ENCODE data around the gene ZFAND3.
"Not testable (repeated sequence)": the region's sequence is repeated elsewhere in the genome, so short reads cannot be mapped to it uniquely, and the experiment has no call there.

ZFAND3 gene

DNA sequence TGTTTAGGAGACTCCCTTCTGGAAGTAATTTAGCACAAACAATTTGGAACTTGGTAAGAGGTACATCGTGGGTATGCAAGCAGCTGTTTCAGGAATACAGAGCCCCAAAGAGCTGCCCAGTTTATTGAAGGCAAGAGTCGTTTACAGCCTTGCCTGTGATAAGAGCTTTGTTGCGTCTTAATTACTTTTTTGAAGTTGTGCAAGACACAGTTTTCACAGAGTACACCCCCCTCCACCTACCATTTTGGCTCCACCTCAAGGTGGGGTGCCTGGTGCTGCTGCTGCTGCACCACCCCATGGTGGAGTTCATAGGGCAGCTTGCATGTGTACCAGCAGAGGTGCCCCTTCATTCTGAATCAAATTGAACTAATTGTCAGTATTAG is 296.1 kb downstream of the ZFAND3 start:
- Histone ChIP-seq H3K9me3 (ENCODE audit: control insufficient read depth, low read depth, low read length) (no peaks in the 10 kb centered on the region), H3K27ac (ENCODE audit: low read length) (no peak overlapping the region), H3K27me3 (ENCODE audit: control insufficient read depth, insufficient read depth, low read length) (no peaks in the 10 kb centered on the region), H3K36me3 (ENCODE audit: control insufficient read depth, low read depth, low read length) (no peaks in the 10 kb centered on the region), H3K4me3 (ENCODE audit: low read length) (no peak overlapping the region), H3K4me1 (ENCODE audit: control insufficient read depth, low read depth, low read length) (peaks cover 10% of the 10 kb centered on the region), H3K9ac (ENCODE audit: low read length) (no peak overlapping the region)

- H3K36me3 ChIP-seq (ENCODE audit: control insufficient read depth, low read depth, low read length) = no peaks in the 10 kb centered on the region
- H3K9me3 ChIP-seq (ENCODE audit: control insufficient read depth, low read depth, low read length) = no peaks in the 10 kb centered on the region
- H3K27me3 ChIP-seq (ENCODE audit: control insufficient read depth, insufficient read depth, low read length) = no peaks in the 10 kb centered on the region
- H3K9ac ChIP-seq (ENCODE audit: low read length) = no peak overlapping the region
- H3K27ac ChIP-seq (ENCODE audit: low read length) = no peak overlapping the region
- no peak overlapping the region for H3K4me3 ChIP-seq (ENCODE audit: low read length)
- peaks cover 10% of the 10 kb centered on the region for H3K4me1 ChIP-seq (ENCODE audit: control insufficient read depth, low read depth, low read length)
Measured at GRCh38 chr6:38116248-38116647, 296.7 kb downstream of the ZFAND3 start.

DNA sequence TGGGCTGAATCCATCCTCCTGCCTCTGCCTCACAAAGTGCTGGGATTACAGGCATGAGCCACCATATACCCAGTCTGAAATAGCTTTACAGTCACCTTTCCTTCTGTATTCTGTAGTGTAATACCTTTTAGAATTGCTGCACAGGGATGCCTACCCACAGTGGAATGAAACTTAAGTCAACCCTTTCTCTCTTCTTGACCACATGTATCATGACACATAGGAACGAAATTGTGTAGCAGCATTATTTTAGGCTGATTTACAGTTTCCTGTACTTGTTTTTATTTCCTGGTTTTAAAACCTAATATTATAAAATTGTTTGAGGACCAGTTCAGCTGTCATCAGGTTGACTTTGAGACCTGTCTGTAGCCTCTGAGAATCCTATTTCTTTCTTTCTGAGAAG is 297.8 kb downstream of the ZFAND3 start:
- Histone ChIP-seq H3K9ac (ENCODE audit: low read length) (no peak overlapping the region), H3K27me3 (ENCODE audit: control insufficient read depth, insufficient read depth, low read length) (no peaks in the 10 kb centered on the region), H3K36me3 (ENCODE audit: control insufficient read depth, low read depth, low read length) (no peaks in the 10 kb centered on the region), H3K9me3 (ENCODE audit: control insufficient read depth, low read depth, low read length) (no peaks in the 10 kb centered on the region), H3K4me1 (ENCODE audit: control insufficient read depth, low read depth, low read length) (peaks cover 9% of the 10 kb centered on the region), H3K27ac (ENCODE audit: low read length) (no peak overlapping the region), H3K4me3 (ENCODE audit: low read length) (no peak overlapping the region)

- no peak overlapping the region for H3K9ac ChIP-seq (ENCODE audit: low read length)
- no peak overlapping the region for H3K27ac ChIP-seq (ENCODE audit: low read length)
- peaks cover 8% of the 10 kb centered on the region for H3K4me1 ChIP-seq (ENCODE audit: control insufficient read depth, low read depth, low read length)
- no peak overlapping the region for H3K4me3 ChIP-seq (ENCODE audit: low read length)
- H3K27me3 ChIP-seq (ENCODE audit: control insufficient read depth, insufficient read depth, low read length) = no peaks in the 10 kb centered on the region
- H3K9me3 ChIP-seq (ENCODE audit: control insufficient read depth, low read depth, low read length) = no peaks in the 10 kb centered on the region
- H3K36me3 ChIP-seq (ENCODE audit: control insufficient read depth, low read depth, low read length) = no peaks in the 10 kb centered on the region
Measured at GRCh38 chr6:38118791-38119365, 299.4 kb downstream of the ZFAND3 start.

DNA sequence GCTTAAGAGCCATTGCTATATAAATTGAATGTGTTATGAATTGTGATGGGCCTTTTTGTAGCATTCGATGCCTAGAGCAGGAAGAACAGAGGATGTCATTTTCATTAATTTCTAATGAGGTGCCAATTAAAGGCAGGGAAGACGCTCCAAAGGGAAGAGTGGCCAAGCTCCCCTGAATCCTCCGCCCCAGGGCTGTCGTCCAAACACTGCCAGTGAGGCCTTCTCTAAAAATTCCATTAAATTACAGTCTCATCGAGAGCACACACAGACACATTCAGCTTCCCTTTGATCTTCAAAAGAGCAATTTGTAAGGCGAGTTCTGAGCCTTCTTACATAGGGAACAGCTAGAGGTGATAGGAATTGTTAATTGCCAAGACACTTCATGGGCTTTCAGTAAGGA is 300.0 kb downstream of the ZFAND3 start:
- Histone ChIP-seq H3K9me3 (ENCODE audit: control insufficient read depth, low read depth, low read length) (no peaks in the 10 kb centered on the region), H3K4me3 (ENCODE audit: low read length) (no peak overlapping the region), H3K9ac (ENCODE audit: low read length) (no peak overlapping the region), H3K27me3 (ENCODE audit: control insufficient read depth, insufficient read depth, low read length) (no peaks in the 10 kb centered on the region), H3K4me1 (ENCODE audit: control insufficient read depth, low read depth, low read length) (peaks cover 8% of the 10 kb centered on the region), H3K36me3 (ENCODE audit: control insufficient read depth, low read depth, low read length) (no peaks in the 10 kb centered on the region), H3K27ac (ENCODE audit: low read length) (no peak overlapping the region)

- H3K9ac ChIP-seq (ENCODE audit: low read length); H3K36me3 ChIP-seq (ENCODE audit: control insufficient read depth, low read depth, low read length); H3K4me3 ChIP-seq (ENCODE audit: low read length); H3K9me3 ChIP-seq (ENCODE audit: control insufficient read depth, low read depth, low read length); H3K27me3 ChIP-seq (ENCODE audit: control insufficient read depth, insufficient read depth, low read length); H3K27ac ChIP-seq (ENCODE audit: low read length); H3K4me1 ChIP-seq (ENCODE audit: control insufficient read depth, low read depth, low read length): not testable (repeated sequence)
Measured at GRCh38 chr6:38124224-38124926, 304.8 kb downstream of the ZFAND3 start.

DNA sequence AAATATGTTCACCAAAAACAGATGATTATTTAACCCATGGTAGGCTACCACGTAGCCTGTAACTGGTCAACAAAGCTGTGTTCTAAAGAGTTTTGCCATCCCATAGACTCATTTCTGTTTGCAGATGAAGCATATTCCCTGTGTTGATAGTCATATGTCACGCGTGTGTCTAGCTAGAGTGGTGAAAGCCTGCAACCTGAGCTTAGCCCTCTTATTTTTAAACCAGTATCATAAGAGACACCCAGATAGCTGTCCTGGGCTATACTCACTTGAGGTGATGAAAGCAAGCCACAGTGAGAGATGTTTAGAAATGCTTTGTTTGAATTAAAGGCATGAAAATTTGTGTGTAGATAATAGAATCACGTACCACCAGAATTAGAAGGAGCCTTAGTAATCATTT is 307.8 kb downstream of the ZFAND3 start:
- Histone ChIP-seq H3K27ac (ENCODE audit: low read length) (no peak overlapping the region), H3K36me3 (ENCODE audit: control insufficient read depth, low read depth, low read length) (no peaks in the 10 kb centered on the region), H3K9me3 (ENCODE audit: control insufficient read depth, low read depth, low read length) (no peaks in the 10 kb centered on the region), H3K4me1 (ENCODE audit: control insufficient read depth, low read depth, low read length) (no peaks in the 10 kb centered on the region), H3K4me3 (ENCODE audit: low read length) (no peak overlapping the region), H3K9ac (ENCODE audit: low read length) (no peak overlapping the region), H3K27me3 (ENCODE audit: control insufficient read depth, insufficient read depth, low read length) (no peaks in the 10 kb centered on the region)

DNA sequence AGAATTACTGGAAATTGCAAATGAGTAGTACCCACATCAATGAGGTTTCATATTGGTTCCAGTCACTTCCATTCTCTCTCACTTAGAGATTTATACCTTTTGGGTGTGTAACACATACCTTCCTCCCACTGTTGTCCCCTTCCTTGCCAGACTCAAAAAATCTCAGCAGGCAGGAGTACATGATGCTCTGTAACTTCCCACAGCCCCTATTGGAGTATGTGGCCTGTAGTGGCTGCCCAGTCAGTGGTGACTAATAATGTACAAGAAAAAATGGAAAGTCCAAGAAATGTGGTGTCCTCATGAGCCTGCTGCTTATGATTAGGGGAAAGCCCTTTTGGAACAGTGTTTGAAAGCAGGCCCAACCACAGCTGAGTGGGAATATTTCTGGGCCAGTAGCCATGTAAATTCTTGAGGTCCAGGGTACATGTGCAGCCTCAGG is 312.0 kb downstream of the ZFAND3 start:
- no peak overlapping the region for H3K4me3 ChIP-seq (ENCODE audit: low read length)
- H3K27me3 ChIP-seq (ENCODE audit: control insufficient read depth, insufficient read depth, low read length) = no peaks in the 10 kb centered on the region
- no peak overlapping the region for H3K27ac ChIP-seq (ENCODE audit: low read length)
- no peaks in the 10 kb centered on the region for H3K4me1 ChIP-seq (ENCODE audit: control insufficient read depth, low read depth, low read length)
- no peaks in the 10 kb centered on the region for H3K9me3 ChIP-seq (ENCODE audit: control insufficient read depth, low read depth, low read length)
- no peaks in the 10 kb centered on the region for H3K36me3 ChIP-seq (ENCODE audit: control insufficient read depth, low read depth, low read length)
- no peak overlapping the region for H3K9ac ChIP-seq (ENCODE audit: low read length)

GRCh38 chr6:38133932-38134703 is 314.6 kb downstream of the ZFAND3 start:
- Histone ChIP-seq H3K4me1 (ENCODE audit: control insufficient read depth, low read depth, low read length) (peaks cover 22% of the 10 kb centered on the region), H3K4me3 (ENCODE audit: low read length) (no peak overlapping the region), H3K9ac (ENCODE audit: low read length) (no peak overlapping the region), H3K27me3 (ENCODE audit: control insufficient read depth, insufficient read depth, low read length) (no peaks in the 10 kb centered on the region), H3K36me3 (ENCODE audit: control insufficient read depth, low read depth, low read length) (no peaks in the 10 kb centered on the region), H3K27ac (ENCODE audit: low read length) (no peak overlapping the region), H3K9me3 (ENCODE audit: control insufficient read depth, low read depth, low read length) (no peaks in the 10 kb centered on the region)

DNA sequence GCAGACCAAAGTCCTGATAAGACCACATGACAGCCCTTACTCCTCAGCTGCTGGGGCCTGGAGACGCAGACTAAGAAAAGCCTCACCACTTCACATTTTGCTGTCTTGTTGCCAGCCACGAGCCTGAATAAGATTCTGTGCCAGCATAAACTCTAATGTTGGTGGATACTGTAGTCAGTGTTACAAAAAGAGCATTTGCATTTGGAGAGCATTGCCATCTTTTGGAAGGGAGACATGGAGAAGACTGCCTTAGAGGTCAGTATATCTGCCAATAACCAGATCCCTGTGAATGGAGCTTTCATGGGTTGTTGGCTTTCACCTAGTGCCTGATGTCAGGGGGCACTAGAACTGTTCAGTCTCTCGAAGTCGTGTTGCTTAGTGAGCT is 315.2 kb downstream of the ZFAND3 start:
- no peaks in the 10 kb centered on the region for H3K27me3 ChIP-seq (ENCODE audit: control insufficient read depth, insufficient read depth, low read length)
- peaks cover 24% of the 10 kb centered on the region for H3K4me1 ChIP-seq (ENCODE audit: control insufficient read depth, low read depth, low read length)
- no peak overlapping the region for H3K9ac ChIP-seq (ENCODE audit: low read length)
- no peak overlapping the region for H3K27ac ChIP-seq (ENCODE audit: low read length)
- H3K4me3 ChIP-seq (ENCODE audit: low read length) = no peak overlapping the region
- H3K36me3 ChIP-seq (ENCODE audit: control insufficient read depth, low read depth, low read length) = no peaks in the 10 kb centered on the region
- H3K9me3 ChIP-seq (ENCODE audit: control insufficient read depth, low read depth, low read length) = no peaks in the 10 kb centered on the region

DNA sequence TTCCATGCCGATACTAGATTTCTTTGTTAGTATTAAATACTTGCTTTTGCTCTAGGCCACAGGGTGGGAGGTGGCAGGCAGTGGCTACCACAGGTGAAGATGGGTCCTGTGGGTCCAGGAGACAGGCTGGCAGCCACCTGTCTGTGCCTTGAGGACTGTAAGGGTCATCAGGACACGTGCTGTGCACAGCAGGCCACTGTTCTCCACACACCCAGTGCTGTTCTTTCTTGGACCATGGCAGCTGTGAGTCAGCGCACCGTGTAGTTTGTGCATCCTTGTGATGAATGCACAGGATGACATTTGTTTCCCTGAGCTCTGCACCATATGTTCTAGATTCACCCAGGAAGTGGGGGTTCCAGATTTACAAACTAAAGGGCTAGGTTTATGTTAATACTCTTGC is 317.0 kb downstream of the ZFAND3 start:
- H3K36me3 ChIP-seq (ENCODE audit: control insufficient read depth, low read depth, low read length) = no peaks in the 10 kb centered on the region

More for the DNA sequence above, 317.0 kb downstream of the ZFAND3 start:
- peaks cover 24% of the 10 kb centered on the region for H3K4me1 ChIP-seq (ENCODE audit: control insufficient read depth, low read depth, low read length)
- no peaks in the 10 kb centered on the region for H3K27me3 ChIP-seq (ENCODE audit: control insufficient read depth, insufficient read depth, low read length)
- no peaks in the 10 kb centered on the region for H3K9me3 ChIP-seq (ENCODE audit: control insufficient read depth, low read depth, low read length)
- no peak overlapping the region for H3K9ac ChIP-seq (ENCODE audit: low read length)
- H3K27ac ChIP-seq (ENCODE audit: low read length) = no peak overlapping the region
- H3K4me3 ChIP-seq (ENCODE audit: low read length) = no peak overlapping the region

All from iPS-18a (cell line).